ENCODE data around the gene NUP160.
"Not testable (repeated sequence)": the region's sequence is repeated elsewhere in the genome, so short reads cannot be mapped to it uniquely, and the experiment has no call there.

Gene NUP160

DNA sequence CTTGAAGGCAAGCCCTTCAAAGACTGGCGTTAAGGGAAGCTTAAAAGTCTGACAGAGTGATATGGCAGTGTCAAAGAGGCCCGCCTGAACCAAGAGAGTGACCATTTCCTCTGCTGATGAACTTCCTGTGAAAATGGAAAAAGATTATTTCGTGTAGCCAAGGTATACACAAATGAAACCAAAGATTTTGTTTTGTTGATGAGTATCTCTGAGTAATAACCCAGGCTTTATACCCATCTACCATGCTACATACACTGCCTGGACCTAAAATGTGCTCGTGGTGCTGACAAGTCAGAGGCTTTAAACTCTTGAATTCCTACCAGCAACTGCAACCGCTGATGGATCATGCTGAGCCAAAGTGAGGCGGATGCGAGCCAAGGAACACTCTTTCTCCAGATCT is 60.0 kb downstream of the NUP160 start:
- no peak for DNase-seq (ENCODE audit: low spot score)

DNA sequence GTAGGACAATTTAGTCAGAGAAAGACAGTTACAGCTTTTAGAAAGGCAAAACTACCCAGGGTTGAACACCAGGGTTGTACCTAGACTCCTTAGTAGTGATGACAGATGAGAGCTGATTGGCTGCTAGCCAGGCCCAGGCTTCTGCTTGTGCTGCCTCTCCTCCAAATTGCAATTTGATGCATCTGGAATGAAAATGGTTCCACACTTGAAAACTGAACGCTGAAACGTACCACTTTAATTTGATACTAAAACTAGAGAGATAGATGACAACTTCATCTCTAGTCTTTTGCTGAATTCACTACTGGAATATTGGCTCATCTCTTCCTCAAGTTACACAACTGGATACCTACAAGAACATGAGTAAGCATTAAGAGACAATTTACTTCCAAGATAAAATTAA is 61.8 kb downstream of the NUP160 start:
- DNase-seq (ENCODE audit: low spot score), result no peak

DNA sequence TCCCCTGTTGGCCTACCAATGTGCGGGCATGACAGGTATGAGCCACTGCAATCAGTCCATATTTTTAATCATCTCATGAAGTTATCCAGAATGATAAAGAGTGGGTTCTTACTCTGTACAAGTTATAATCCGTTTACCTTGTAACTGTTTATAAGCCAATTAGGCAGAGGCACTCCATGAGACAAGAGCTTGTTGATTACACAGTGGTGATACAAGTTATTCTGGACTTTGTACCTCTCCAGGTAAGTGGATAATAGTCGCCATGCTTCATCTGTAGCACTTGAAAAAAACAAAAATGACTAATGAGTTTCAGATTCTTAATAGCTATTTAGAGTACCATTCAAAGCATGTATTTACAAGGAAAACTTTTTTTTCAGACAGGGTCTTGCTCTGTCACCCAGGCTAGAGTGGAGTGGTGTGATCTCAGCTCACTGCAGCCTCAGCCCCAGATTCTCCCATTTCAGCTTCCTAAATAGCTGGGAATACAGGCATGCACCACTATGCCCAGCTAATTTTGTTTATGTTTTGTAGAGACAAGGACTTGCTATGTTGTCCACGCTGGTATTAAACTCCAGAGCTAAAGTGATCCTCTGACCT is 63.3 kb downstream of the NUP160 start:
- no peak for DNase-seq (ENCODE audit: low spot score)

DNA sequence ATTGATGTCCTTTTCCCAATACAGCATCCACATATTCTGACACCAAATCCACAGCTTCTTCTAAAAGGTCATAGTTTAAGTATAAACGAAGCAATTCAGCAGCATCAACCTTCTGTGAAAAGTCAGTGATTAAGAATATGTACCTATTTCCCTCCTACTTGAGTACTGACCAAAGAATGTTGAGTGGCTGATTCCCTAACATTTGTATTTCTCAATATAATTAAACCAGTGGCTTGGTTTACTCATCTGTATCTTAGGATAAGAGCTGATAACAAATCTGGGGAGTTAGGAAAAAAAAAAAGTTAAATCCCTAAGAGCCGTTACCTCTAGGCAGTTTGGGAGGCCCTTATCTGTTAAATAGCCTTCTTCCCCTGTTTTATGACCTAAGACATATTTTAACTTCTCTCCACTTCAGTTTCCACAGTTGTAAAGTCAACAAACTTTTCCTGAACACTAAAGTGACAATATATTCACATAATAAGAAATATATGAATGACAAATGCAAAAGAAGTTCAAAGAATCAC is 65.0 kb downstream of the NUP160 start:
- no peak for DNase-seq (ENCODE audit: low spot score)

DNA sequence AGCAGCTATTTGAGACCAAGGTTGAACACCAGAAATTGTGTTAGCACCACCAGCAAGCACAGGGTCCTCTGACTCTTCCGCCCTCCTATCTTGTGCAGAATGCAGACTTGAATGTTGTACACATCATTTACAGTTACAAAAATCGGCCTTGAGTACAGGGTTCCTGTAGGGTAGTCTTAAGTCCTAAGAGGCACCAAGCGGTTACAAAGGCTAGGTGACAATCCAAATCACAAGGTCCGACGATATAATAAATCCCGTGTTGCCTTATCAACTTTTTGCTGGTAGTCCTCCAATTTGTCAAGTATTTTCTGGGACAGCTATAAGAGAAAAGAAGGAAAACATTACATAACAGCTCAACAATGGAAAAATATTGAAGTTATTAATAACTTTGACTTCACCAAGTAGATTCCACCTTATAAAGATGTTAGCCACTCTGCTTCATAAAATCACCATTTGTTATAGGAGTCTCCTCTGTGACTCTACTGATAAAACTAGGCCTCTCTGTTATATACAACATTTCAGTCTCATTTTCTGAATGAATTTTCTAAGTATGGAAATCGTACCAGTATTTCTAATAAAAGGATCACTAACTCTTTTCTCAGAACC is 69.2 kb downstream of the NUP160 start:
- DNase-seq (ENCODE audit: low spot score), result no peak

DNA sequence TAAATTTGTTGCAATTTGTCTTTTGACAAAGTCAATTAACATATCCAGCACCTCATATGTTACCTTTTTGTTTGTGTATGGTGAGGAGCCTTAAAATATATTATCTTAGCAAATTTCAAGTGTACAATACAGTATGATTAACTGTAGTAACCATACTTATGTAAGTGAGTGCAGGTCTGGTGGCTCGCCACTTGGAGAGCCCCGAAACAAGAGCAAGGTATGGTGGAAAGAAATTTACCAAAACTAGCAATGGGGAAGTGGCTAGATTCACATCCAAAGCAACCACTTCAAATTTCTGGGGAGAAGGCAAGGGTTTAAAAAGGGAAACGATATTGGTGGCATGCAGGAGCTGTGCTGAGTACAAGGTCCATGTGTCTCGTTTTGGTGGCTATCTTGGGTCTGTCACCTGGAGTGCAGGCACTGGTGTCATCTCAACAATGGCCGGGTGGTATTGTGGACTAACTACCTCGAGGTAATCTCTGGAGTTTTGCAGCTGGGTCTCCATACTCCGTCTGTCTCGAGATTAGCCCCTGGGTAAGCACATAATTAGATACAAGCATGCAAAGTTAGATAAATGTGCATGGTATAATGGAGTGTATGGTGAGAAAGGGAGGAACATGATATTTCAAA is 72.8 kb downstream of the NUP160 start:
- no peak for DNase-seq (ENCODE audit: low spot score)

DNA sequence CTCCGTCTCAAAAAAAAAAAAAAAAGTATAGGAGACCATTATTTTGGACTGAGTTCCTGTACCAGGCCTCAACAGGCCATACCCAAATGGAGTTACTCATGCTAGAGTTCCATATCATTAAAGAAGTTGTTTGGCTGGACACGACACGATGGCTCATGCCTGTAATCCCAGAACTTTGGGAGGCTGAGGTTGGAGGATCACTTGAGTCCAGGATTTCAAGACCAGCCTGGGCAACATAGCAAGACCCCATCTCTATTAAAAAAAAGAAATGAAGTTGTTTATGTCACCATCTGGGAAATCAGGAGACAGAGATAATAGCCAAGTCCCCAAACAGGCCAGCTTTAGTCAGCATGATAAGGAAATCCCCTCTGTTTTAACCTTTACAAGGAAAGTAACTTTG is 74.3 kb downstream of the NUP160 start:
- no peak for DNase-seq (ENCODE audit: low spot score)

DNA sequence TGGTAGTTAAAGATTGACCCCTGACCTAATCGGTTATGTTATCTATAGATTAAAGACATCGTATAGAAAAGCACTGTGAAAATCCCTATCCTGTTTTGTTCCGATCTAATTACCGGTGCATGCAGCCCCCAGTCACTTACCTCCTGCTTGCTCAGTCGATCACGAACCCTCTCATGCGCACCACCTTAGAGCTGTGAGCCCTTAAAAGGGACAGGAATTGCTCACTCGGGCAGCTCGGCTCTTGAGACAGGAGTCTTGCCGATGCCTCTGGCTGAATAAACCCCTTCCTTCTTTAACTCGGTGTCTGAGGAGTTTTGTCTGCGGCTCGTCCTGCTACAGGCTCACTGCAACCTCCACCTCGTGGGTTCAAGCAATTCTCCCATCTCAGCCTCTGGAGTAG is 78.6 kb downstream of the NUP160 start:
- DNase-seq (ENCODE audit: low spot score), result not testable (repeated sequence)

DNA sequence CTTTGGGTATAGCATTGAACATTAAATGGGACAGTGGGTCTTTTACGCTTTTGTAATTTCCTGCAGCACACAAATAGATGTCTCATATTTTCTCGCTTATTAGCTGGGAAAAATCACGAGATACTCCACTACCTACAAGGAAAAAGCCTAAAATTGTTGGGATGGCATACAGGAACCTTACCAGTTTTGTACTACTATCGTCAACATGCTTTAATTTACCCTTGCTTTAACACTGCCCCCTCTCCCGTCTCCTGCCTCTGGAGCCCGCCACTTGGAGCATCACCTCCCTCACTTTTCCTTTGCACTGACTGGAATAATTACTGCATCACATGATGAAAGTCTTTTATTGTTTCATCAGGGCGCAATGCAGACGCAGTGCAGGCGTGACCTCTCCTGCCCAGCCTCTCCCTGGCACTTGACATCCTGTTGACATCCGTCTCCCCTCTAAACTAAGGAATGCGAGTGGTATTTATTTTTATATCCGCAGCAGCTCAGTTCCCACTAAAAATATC is 80.0 kb downstream of the NUP160 start:
- peak; percentile 41 for DNase-seq (ENCODE audit: low spot score)

DNA sequence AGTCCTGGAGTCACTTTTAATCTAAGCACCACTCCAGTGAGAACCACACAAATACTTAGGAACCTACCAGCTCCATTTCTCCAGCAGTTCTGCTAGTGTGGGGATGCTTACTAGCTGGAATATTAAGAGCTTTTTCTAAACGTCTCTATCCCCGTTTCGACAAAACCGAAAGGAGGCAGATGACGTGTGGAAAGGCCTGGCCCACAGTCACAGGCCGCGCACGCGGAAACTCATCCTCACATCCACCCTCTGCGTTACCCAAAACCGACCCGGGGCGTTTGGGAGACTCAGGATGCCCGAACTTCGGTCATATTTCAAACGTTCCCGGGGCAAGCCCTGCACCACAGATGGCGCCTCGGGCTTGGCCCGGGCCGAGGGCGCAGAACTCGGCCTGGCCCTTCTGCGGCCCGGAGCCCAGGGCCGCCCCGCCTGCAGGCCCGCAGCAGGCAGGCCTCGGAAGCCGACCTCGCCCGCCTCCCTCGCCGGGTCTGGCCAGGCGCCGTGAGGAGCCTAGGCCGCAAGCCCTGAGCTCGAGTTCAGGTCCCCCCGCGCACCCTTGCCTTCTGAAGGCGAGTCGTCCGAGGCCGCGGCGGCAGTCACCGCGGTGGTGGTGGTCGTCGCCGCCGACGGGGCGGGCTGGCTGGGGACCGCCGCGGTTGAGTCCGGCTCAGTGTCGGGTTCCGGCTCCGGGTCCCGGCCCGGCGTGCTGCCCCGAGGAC is 81.5 kb downstream of the NUP160 start:
- DNase-seq (ENCODE audit: low spot score), result no peak

DNA sequence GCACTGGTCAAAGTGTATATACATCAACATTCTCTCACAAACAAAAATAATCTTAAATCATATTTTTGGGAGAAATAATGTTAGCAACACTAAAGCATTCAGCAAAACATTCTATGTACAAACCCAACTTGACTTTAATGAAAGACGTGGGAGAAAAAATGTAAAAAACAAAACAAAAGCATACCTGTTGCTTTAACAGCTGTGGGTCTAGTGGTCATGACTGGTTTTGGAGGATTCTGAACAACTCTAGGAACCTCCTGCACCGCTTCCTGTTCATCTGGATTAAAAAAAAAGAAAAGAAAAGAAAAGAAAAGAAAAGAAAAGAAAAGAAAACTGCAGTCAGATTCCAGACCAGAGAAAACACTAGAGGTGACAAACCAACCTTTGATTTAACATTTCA is 83.1 kb downstream of the NUP160 start:
- no peak for DNase-seq (ENCODE audit: low spot score)

DNA sequence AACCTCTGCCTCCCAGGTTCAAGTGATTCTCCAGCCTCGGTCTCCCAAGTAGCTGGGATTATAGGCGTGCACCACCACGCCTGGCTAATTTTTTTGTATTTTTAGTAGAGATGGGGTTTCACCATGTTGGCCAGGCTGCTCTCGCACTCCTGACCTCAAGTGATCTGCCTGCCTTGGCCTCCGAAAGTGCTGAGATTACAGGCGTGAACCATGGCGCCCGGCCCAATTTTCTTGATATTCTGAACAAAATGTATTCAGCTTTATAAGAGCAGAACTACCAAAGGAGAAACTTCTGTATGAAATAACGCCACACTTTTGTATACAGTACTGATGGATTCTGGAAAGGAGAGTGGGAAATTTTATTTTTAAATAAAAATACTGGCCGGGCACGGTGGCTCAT is 88.9 kb downstream of the NUP160 start:
- not testable (repeated sequence) for DNase-seq (ENCODE audit: low spot score)

DNA sequence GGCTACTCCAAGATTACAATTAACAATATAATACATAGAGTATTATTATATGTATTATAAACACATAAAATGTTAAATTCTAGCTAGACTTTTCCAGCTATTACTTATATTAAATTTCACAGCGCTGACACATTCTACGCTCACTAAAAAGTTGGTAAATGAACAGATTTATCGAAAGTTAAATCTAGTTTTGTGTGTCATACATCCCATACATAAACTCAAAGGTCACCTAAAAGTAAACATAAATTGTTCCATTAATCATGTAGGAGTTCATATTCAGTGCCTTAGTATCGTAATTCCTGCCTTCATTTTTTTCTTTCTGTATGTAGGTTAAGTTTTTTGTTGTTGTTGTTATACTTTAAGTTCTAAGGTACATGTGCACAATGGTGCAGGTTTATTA is 91.9 kb downstream of the NUP160 start:
- DNase-seq (ENCODE audit: low spot score), result no peak

DNA sequence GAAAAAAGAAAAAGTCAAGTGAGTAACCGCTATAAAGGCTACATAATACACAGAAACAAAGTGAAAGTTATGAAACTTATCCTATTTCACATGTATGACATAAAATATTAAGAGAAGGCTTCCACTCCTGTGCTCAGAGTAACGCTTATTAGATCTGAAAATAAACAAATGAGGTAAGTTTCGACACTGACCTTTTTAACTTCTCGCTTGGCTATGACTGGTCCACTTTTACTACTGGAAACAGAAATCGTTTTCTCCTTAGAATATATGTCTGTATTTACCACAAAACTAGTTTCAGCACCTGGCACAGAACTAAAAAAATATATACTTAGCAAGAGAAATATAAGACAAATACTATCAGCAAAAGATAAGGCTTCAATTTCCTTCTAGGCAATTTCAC is 97.4 kb downstream of the NUP160 start:
- no peak for DNase-seq (ENCODE audit: low spot score)

DNA sequence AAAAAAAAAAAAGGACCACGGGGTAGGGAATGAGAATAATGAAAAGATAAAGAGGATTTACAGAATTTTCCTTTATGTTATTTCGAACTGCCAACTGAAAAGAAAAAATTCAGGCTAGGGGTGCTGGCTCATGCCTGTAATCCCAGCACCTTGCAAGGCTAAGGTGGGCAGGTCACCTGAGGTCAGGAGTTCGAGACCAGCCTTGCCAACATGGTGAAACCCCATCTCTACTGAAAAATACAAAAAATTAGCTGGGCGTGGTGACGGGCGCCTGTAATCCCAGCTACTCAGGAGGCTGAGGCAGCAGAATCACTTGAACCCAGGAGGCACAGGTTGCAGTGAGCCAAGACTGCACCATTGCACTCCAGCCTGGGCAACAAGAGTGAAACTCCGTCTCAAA is 105.7 kb downstream of the NUP160 start:
- not testable (repeated sequence) for DNase-seq (ENCODE audit: low spot score)

DNA sequence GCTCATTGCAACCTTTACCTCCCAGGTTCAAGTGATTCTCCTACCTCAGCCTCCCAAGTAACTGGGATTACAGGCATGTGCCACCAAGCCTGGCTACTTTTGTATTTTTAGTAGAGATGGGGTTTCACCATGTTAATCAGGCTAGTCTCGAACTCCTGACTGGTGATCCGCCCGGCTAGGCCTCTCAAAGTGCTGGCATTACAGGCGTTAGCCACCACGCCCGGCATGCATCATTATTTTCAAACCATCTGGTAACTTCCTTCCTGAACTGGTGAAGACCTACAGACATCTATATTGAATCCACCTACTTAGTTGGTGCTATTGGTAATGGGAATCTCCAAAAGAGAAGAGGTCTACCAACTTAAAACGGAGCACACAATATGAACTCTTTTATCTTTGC is 110.3 kb downstream of the NUP160 start:
- DNase-seq (ENCODE audit: low spot score), result not testable (repeated sequence)

DNA sequence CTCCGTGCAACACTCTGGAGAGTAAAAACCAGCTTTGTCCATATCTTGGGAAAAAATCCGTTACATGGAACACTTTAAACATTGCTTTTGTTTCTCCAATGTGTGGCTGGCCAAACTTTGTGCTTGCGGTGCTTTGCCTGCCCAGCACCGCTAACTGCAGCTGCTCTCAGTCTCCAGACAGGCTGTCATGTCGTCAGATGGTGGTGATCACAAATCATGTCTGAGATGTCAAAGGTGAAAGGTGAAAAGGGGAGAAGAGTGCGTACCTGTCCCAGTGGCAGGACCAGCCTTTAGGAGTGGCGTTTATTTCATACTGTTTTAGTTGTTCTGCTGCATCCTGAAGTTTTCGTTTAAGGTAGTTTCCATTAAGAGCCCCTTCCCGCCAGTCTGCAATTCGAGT is 115.9 kb downstream of the NUP160 start:
- no peak for DNase-seq (ENCODE audit: low spot score)

DNA sequence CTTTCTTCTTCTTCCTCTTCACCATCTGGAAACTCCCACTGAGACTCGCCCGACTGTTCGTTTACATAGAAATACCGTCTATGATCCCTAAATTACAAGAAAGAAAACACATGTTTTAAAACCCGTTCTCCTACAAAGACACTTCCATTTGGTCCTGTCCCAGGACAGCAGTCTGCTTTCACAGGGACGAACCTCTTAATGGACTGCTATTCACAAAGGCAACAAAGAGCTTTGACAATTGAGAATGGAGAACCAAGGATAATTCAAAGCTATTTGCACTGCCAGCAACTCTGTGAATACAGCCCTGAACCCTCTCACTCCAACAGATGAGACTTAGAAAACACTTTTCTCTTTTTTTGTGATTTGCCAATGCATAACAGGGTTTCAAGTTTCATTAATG is 116.7 kb downstream of the NUP160 start:
- no peak for DNase-seq (ENCODE audit: low spot score)
